Adipocyte (in vitro differentiated cells): Measurements from ENCODE around the gene GPR52.
A peak's percentile ranks its signal among the peaks of the same experiment; 100 is the strongest.

Source experiments
- DNase-seq: peaks from one replicate; pipeline ENCODE4 v3.0.0-alpha.2; 2015; ENCODE audit warnings: low read depth
- H3K27me3 ChIP-seq: replicated peaks from 2 replicates; pipeline ENCODE4 v1.7.0; 2013; ENCODE audit warnings: mild to moderate bottlenecking, low read length, moderate library complexity; ENCODE audit not compliant: control insufficient read depth, insufficient read depth
- H3K36me3 ChIP-seq: 2 replicates; pipeline ENCODE4 v1.7.0; 2013; ENCODE audit warnings: low read length, mild to moderate bottlenecking, moderate library complexity; ENCODE audit not compliant: control insufficient read depth, insufficient read depth, severe bottlenecking
- H3K4me1 ChIP-seq: 2 replicates; pipeline ENCODE4 v1.7.0; 2013; ENCODE audit warnings: mild to moderate bottlenecking, low read length, moderate library complexity; ENCODE audit not compliant: control insufficient read depth, insufficient read depth
- H3K4me3 ChIP-seq: 2 replicates; pipeline ENCODE4 v1.7.0; 2013; ENCODE audit warnings: mild to moderate bottlenecking, low read length, moderate library complexity
- H3K9ac ChIP-seq: 2 replicates; pipeline ENCODE4 v1.7.0; 2013; ENCODE audit warnings: mild to moderate bottlenecking, low read length, moderate library complexity
- H3K9me3 ChIP-seq: 2 replicates; pipeline ENCODE4 v1.7.0; 2013; ENCODE audit warnings: mild to moderate bottlenecking, low read length, moderate library complexity; ENCODE audit not compliant: control insufficient read depth

Gene GPR52

DNA sequence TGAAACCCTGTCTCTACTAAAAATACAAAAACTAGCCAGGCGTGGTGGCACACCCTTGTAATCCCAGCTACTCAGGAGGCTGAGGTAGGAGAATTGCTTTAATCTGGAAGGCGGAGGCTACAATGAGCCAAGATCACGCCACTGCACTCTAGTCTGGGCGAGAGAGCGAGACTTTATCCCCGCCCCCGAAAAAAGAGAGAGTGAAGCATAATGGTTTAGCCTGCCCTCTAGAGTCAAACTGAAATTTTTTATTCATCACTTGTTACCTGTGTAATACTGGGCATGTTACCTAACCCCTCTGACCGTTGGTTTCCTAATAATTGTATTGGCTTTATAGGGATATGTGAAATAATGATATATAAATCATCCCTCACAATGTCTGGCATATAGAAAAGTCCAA is 18.8 kb downstream of the GPR52 start:
- DNase-seq: no peak
- Histone ChIP-seq H3K9me3 (no peaks in the 10 kb centered on the region), H3K4me1 (peaks cover under 1% of the 10 kb centered on the region), H3K4me3 (no peak overlapping the region), H3K27me3 (no peaks in the 10 kb centered on the region), H3K36me3 (no peaks in the 10 kb centered on the region), H3K9ac (no peak overlapping the region)

- DNase-seq: no peak
- no peaks in the 10 kb centered on the region for H3K27me3 ChIP-seq
- H3K9ac ChIP-seq: no peak overlapping the region
- peaks cover 11% of the 10 kb centered on the region for H3K4me1 ChIP-seq
- no peak overlapping the region for H3K4me3 ChIP-seq
- no peaks in the 10 kb centered on the region for H3K9me3 ChIP-seq
- no peaks in the 10 kb centered on the region for H3K36me3 ChIP-seq
Measured at GRCh38 chr1:174469052-174469451, 21.3 kb downstream of the GPR52 start.

DNA sequence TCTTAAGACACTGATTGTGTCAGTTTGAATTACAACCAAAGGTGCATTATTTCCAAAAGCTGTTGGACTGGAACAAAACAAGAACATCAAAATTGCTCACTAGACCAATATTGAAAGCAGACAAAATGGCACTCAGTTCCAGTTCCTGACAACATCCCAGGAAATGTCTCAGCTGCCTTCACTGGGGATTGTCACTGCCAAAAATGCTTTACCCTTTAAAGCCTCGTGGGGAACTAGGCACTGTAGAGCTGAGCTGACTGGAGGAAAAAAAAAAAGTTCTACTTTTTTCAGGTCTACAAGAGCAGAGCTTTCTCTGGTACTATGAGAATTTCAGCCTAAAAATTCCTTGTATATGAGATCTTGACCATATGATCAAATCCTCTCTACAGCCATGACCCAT is 21.9 kb downstream of the GPR52 start:
- Histone ChIP-seq H3K4me1 (peaks cover 11% of the 10 kb centered on the region), H3K4me3 (no peak overlapping the region), H3K9ac (no peak overlapping the region), H3K9me3 (no peaks in the 10 kb centered on the region), H3K27me3 (no peaks in the 10 kb centered on the region), H3K36me3 (no peaks in the 10 kb centered on the region)
- DNase-seq: no peak

GRCh38 chr1:174479281-174479680 is 31.5 kb downstream of the GPR52 start:
- H3K27me3 ChIP-seq: no peaks in the 10 kb centered on the region

DNA sequence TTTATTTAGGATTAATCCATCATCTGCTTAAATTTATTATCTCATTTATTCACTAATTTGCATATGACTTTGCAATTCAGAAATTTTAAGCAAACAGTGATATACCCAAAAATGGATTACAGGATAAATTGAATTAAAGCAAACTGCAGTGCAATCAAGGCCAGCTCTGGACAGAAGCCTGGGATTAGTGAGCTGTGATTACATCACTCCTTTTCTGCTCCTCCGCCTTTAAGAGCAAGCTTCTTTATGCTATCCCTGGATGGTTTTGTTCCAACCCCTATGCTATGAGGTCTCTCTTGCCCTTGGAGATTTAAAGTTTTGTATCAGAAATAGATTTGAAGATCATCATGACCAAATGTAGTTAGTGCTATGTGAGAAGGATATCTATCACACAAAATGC is 32.6 kb downstream of the GPR52 start:
- DNase-seq: peak; percentile 17
- Histone ChIP-seq H3K4me1 (no peaks in the 10 kb centered on the region), H3K4me3 (no peak overlapping the region), H3K36me3 (no peaks in the 10 kb centered on the region), H3K9ac (no peak overlapping the region), H3K27me3 (no peaks in the 10 kb centered on the region), H3K9me3 (no peaks in the 10 kb centered on the region)

More at GRCh38 chr1:174479281-174479680, 31.5 kb downstream of the GPR52 start:
- no peak for DNase-seq
- no peaks in the 10 kb centered on the region for H3K9me3 ChIP-seq
- H3K4me3 ChIP-seq: no peak overlapping the region
- H3K4me1 ChIP-seq: no peaks in the 10 kb centered on the region
- no peaks in the 10 kb centered on the region for H3K36me3 ChIP-seq
- no peak overlapping the region for H3K9ac ChIP-seq

GRCh38 chr1:174491606-174492005 is 43.8 kb downstream of the GPR52 start:
- Histone ChIP-seq H3K36me3 (no peaks in the 10 kb centered on the region), H3K9ac (no peak overlapping the region), H3K9me3 (no peaks in the 10 kb centered on the region), H3K27me3 (no peaks in the 10 kb centered on the region), H3K4me1 (no peaks in the 10 kb centered on the region), H3K4me3 (no peak overlapping the region)
- no peak for DNase-seq

DNA sequence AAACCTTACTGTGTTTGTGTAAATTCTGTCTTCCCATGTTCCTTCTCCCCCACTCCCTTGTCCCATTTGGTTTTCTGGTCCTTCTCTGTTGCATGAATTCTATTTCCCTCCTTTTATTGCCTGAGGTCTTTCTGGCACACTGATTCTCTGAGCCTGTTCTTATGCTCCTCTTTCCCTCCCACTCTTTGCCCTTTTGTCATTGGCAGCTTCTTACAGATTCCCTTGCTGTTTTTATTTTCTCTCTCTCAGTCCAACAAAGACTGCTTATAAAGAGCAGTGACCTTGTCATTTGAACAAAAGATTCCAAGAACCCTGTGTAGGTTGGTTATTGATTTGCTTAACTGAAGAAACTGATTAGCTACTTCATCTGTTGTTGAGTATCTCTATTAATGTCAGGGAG is 49.7 kb downstream of the GPR52 start:
- Histone ChIP-seq H3K9me3 (no peaks in the 10 kb centered on the region), H3K4me1 (peaks cover 11% of the 10 kb centered on the region), H3K27me3 (no peaks in the 10 kb centered on the region), H3K4me3 (no peak overlapping the region), H3K9ac (no peak overlapping the region), H3K36me3 (no peaks in the 10 kb centered on the region)
- peak; percentile 32 for DNase-seq
